Vagina (tissue), 2 donors: ENCODE results near the gene CLEC6A.

Source experiments
- CTCF ChIP-seq, 3 experiments: fragments of 450-650 bp in 2 of 3; fragments of 200-600 bp in 1 of 3; sonication (generic) in 1 of 3; IDR thresholded peaks; one replicate each; pipeline ENCODE4 v1.5.1; 2017 to 2019; ENCODE audit warnings: antibody characterized with exemption in 3 of 3, mild to moderate bottlenecking in 2 of 3, moderate library complexity in 2 of 3
- POLR2A ChIP-seq, 2 donors: fragments of 450-650 bp; IDR thresholded peaks; one replicate each; pipeline ENCODE4 v1.6.1; 2017; ENCODE audit warnings: antibody characterized with exemption in 2 of 2, mild to moderate bottlenecking in 2 of 2, moderate library complexity in 2 of 2
- POLR2AphosphoS5 ChIP-seq, 2 donors: sonication (generic); formaldehyde crosslinking; IDR thresholded peaks; one replicate each; pipeline ENCODE4 v1.9.0; 2017; ENCODE audit warnings: antibody characterized with exemption in 2 of 2, mild to moderate bottlenecking in 2 of 2, low read depth in 1 of 2; ENCODE audit not compliant: insufficient read depth in 1 of 2

GRCh38 chr12:8455727-8456360 is at the start of gene CLEC6A:
- no peak for TF ChIP-seq CTCF (IDR thresholded peaks at IDR 0.05)
- TF ChIP-seq POLR2A (IDR thresholded peaks at IDR 0.05), result no peak
- TF ChIP-seq POLR2AphosphoS5 (IDR thresholded peaks at IDR 0.05; ENCODE audit: insufficient read depth in 1 of 2, low read depth in 1 of 2), result no peak
